Hepatocyte (in vitro differentiated cells): ENCODE data around the gene IL20RA.

ENCODE experiments used
- CTCF ChIP-seq: fragments of 200-600 bp; sonication (generic); IDR thresholded peaks from 2 replicates; pipeline ENCODE4 v1.5.1; 2016; ENCODE audit warnings: antibody characterized with exemption, mild to moderate bottlenecking; ENCODE audit not compliant: poor library complexity
- EZH2 ChIP-seq: fragments of 200-600 bp; sonication (generic); IDR thresholded peaks from 2 replicates; pipeline ENCODE4 v1.6.1; 2016; ENCODE audit warnings: antibody characterized with exemption, mild to moderate bottlenecking, borderline replicate concordance
- EZH2phosphoT487 ChIP-seq: fragments of 200-600 bp; sonication (generic); IDR thresholded peaks from one replicate; pipeline ENCODE4 v1.6.1; 2018; ENCODE audit warnings: antibody characterized with exemption, mild to moderate bottlenecking, low read depth, moderate library complexity; ENCODE audit not compliant: unreplicated experiment, severe bottlenecking

DNA sequence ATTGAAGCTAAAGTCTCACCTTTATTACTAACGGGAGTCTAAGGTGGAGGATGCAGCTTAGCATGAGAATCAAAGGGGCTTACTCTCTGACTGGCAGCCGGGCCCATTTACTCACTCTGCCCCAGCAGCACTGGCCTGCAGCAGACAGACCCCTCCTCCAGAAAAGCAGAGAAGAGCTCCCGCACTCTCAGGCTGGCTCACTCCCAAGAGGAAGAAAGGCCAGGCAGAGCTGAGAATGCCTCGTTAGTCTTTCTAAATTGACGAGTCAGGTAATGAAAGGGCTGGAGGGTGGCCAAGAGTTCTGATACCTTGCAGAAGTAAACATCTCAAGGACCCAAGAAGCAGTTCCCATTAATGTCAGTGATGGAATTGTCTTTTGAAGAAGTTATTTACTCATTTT, 44.5 kb upstream of the IL20RA start:
- no peak for TF ChIP-seq CTCF
- TF ChIP-seq EZH2 = no peak
- TF ChIP-seq EZH2phosphoT487 = no peak
